GM12878 (cell line): Measurements from ENCODE around the gene DENND10. TPM values are rescaled to one million over a fixed set of nuclear protein-coding genes. Genes with fewer than 3 reads are reported as not detected.

Experiments used
- ATAC-seq: fragments of 200-7000 bp; cut with Tn5 transposase; 3 replicates; pipeline ENCODE4 v1.9.1; 2020; ENCODE audit warnings: mild to moderate bottlenecking, moderate library complexity
- BruUV-seq: library from RNA; stranded (reverse); fragments of 400-500 nt; replicated peaks from 2 replicates; lab custom pipeline; 2021; lab: Mats Ljungman, UMichigan
- CTCF ChIA-PET: fragments of 300-600 bp; sonication (Branson Sonifier 250); formaldehyde crosslinking; extraction: SDS; loops from one replicate; lab custom pipeline; 2021; ENCODE audit warnings: inconsistent platforms; lab: Yijun Ruan, JAX
- POLR2A ChIA-PET: fragments of 350-600 bp; formaldehyde crosslinking; extraction: SDS; loops from one replicate; lab custom pipeline; 2021; ENCODE audit warnings: inconsistent platforms; lab: Charles Lee
- RAD21 ChIA-PET: fragments of 300-600 bp; sonication (Branson Sonifier 250); formaldehyde crosslinking; loops from one replicate; lab custom pipeline; 2023; ENCODE audit warnings: antibody characterized with exemption; ENCODE audit not compliant: unreplicated experiment; lab: Charles Lee
- SMC1A ChIA-PET: fragments of 300-600 bp; sonication (Branson Sonifier 250); formaldehyde crosslinking; loops from one replicate; lab custom pipeline; 2023; ENCODE audit not compliant: unreplicated experiment, uncharacterized antibody; lab: Charles Lee
- DNase-seq: peaks from one replicate; pipeline ENCODE4 v3.0.0-alpha.2; 2011; ENCODE audit warnings: low read depth, low spot score
- FAIRE-seq: peaks from 3 replicates; lab custom pipeline; 2011; peaks lifted over from hg19 to GRCh38; lab: Jason Lieb, UNC
- H2AFZ ChIP-seq: 2 replicates; pipeline ENCODE4 v1.6.0; 2011; ENCODE audit warnings: low read depth, low read length, control low read depth; ENCODE audit not compliant: control insufficient read depth
- H3K27ac ChIP-seq: 2 replicates; pipeline ENCODE4 v1.5.1; 2011; ENCODE audit warnings: control low read depth; ENCODE audit not compliant: control insufficient read depth, insufficient read depth
- H3K27me3 ChIP-seq, 2 experiments: replicated peaks in 1 of 2; 2 replicates each; pipeline versions ENCODE4 v1.6.0 to v1.6.1; 2011; ENCODE audit warnings: low read length in 1 of 2; ENCODE audit not compliant: control insufficient read depth in 2 of 2, insufficient read depth in 2 of 2
- H3K36me3 ChIP-seq, 2 experiments: 2 replicates each; pipeline ENCODE4 v1.5.1; 2011; ENCODE audit warnings: low read length in 1 of 2; ENCODE audit not compliant: control insufficient read depth in 2 of 2, insufficient read depth in 2 of 2
- H3K4me1 ChIP-seq: 2 replicates; pipeline ENCODE4 v1.6.1; 2011; ENCODE audit warnings: mild to moderate bottlenecking, low read length, moderate library complexity, mixed read lengths; ENCODE audit not compliant: control insufficient read depth, insufficient read depth
- H3K4me2 ChIP-seq: 2 replicates; pipeline ENCODE4 v1.6.0; 2011; ENCODE audit warnings: control low read depth; ENCODE audit not compliant: control insufficient read depth, insufficient read depth
- H3K4me3 ChIP-seq: fragments of 200-600 bp; sonication (generic); 2 replicates; pipeline ENCODE4 v1.5.1; 2016
- H3K79me2 ChIP-seq: 2 replicates; pipeline ENCODE4 v1.6.0; 2011; ENCODE audit warnings: low read length; ENCODE audit not compliant: control insufficient read depth, insufficient read depth
- H3K9ac ChIP-seq: 2 replicates; pipeline ENCODE4 v1.8.0; 2011; ENCODE audit warnings: low read length, control low read depth, mixed read lengths; ENCODE audit not compliant: control insufficient read depth, insufficient read depth
- H3K9me3 ChIP-seq: replicated peaks from 3 replicates; pipeline ENCODE4 v1.5.1; 2011; ENCODE audit warnings: mild to moderate bottlenecking, low read length; ENCODE audit not compliant: control insufficient read depth, insufficient read depth
- H4K20me1 ChIP-seq: 2 replicates; pipeline ENCODE4 v1.6.0; 2011; ENCODE audit not compliant: control insufficient read depth, insufficient read depth
- CEBPZ ChIP-seq: fragments of 150-350 bp; IDR thresholded peaks from 2 replicates; pipeline ENCODE4 v1.6.1; 2016; ENCODE audit warnings: low read depth, low read length
- CUX1 ChIP-seq: IDR thresholded peaks from 2 replicates; pipeline ENCODE4 v1.6.1; 2012; ENCODE audit warnings: improper control_type of control experiment, low read depth, low read length; ENCODE audit not compliant: insufficient replicate concordance
- JUND ChIP-seq: IDR thresholded peaks from 2 replicates; pipeline ENCODE4 v1.6.1; 2012; ENCODE audit warnings: low read depth, mild to moderate bottlenecking, low read length, improper control_type of control experiment, moderate library complexity
- KAT2A ChIP-seq: conservative IDR thresholded peaks from 2 replicates; pipeline ENCODE4 v1.6.1; 2011; ENCODE audit warnings: low read depth, low read length; ENCODE audit not compliant: control insufficient read depth
- MEF2B ChIP-seq: fragments of 450-650 bp; IDR thresholded peaks from 2 replicates; pipeline ENCODE4 v1.6.1; 2018; ENCODE audit warnings: mild to moderate bottlenecking, moderate library complexity; ENCODE audit not compliant: partially characterized antibody, poor library complexity, severe bottlenecking
- ZBTB40 ChIP-seq: fragments of 450-650 bp; IDR thresholded peaks from 2 replicates; pipeline ENCODE4 v1.6.1; 2016; ENCODE audit warnings: mild to moderate bottlenecking, moderate library complexity, borderline replicate concordance
- WGBS: methylation state at CpG from one replicate; pipeline ENCODE4 v1.1.6; 2016; ENCODE audit warnings: low lambda C conversion rate; ENCODE audit not compliant: insufficient replicate concordance, insufficient coverage; ENCODE audit errors: missing lambda C conversion rate; 5-methylcytosine and 5-hydroxymethylcytosine counted together
- in situ Hi-C: fragments of 300-500 bp; cut with MboI; formaldehyde crosslinking; loops from 9 replicates; pipeline ENCODE4 v1.14.3; 2018; ENCODE audit warnings: mixed read lengths
- intact Hi-C: fragments of 100-400 bp; cut with micrococcal nuclease; formaldehyde crosslinking; loops from one replicate; pipeline ENCODE4 v1.14.2; 2022; ENCODE audit not compliant: unreplicated experiment
- polyA plus RNA-seq, 11 experiments: library from polyadenylated mRNA; depleted of rRNA in 4 of 11; unstranded in 6 of 11; stranded (reverse) in 5 of 11; fragments of >200 nt; fragmentation: Nextera tagmentation in 4 of 11; fragmentation: Illumina TruSeq in 1 of 11; extraction: Ambion mirVana in 4 of 11; extraction: Trizol in 1 of 11; gene quantifications; 1 replicate in 1 of 11; 2 replicates in 10 of 11; pipeline versions ENCODE4 v1.2.1 to v1.2.3, GENCODE V29; 2011 to 2016; ENCODE audit warnings: inconsistent platforms in 2 of 11, missing spikeins in 2 of 11, low read depth in 1 of 11
- total RNA-seq, 4 experiments: library from RNA; depleted of rRNA in 3 of 4; stranded (reverse); fragments of >200 nt in 3 of 4; fragmentation: Illumina TruSeq in 1 of 4; extraction: Trizol in 1 of 4; gene quantifications; 2 replicates each; pipeline versions ENCODE4 v1.2.1 to v1.2.3, GENCODE V29; 2013 to 2021

DENND10 gene
- total and polyA plus RNA-seq, 10 of the 15 experiments (the other 5 are each of a cell fraction or from before 2014, with no cell fraction given), result 21.5 to 39.8 (median 26.2) TPM

- Histone ChIP-seq H3K4me2 (no peak overlapping the region), H3K36me3 (no peaks in the 10 kb centered on the region), H3K9ac (no peak overlapping the region), H3K27me3 (no peaks in the 10 kb centered on the region), H3K79me2 (peaks cover 15% of the 10 kb centered on the region), H3K9me3 (no peaks in the 10 kb centered on the region), H3K27ac (no peak overlapping the region), H3K4me1 (peaks cover 26% of the 10 kb centered on the region), H4K20me1 (no peaks in the 10 kb centered on the region), H2AFZ (no peak overlapping the region), H3K4me3 (no peak overlapping the region)
- 87% methylated on average over 11 of the region's 11 CpGs for WGBS
- in situ Hi-C loops, result no loop called here
- ChIA-PET RAD21 (interaction anchor here (0.6 to 1.4 kb wide), 3 partner anchors 16 to 113 kb away, joined by 3 to 6 read pairs (median 3); partner anchors contain the start of gene DENND10), CTCF (interaction anchor here (1.3 to 3.0 kb wide), 2 partner anchors 13 to 114 kb away, joined by 3 to 11 read pairs; no protein-coding TSS in a partner anchor), SMC1A (interaction anchor here (0.6 to 1.7 kb wide), 2 partner anchors 80 to 105 kb away, joined by 3 read pairs; no protein-coding TSS in a partner anchor), POLR2A (interaction anchor here (0.6 to 1.0 kb wide), 2 partner anchors 38 to 335 kb away, joined by 3 read pairs; no protein-coding TSS in a partner anchor)
- ATAC-seq (no peak), DNase-seq (no peak), FAIRE-seq (no peak)
- TF ChIP-seq CUX1 (no peak), JUND (no peak), KAT2A (no peak), MEF2B (no peak), ZBTB40 (no peak), CEBPZ (no peak)
- intact Hi-C loops, result no loop called here
- BruUV-seq, result no TSS peak
Observed at GRCh38 chr10:119084896-119085295, 19.0 kb upstream of the DENND10 start.
